ENCODE data around the gene OR2C1. TPM values are rescaled to one million over a fixed set of nuclear protein-coding genes. Genes with fewer than 3 reads are reported as not detected.

The OR2C1 gene
- total RNA-seq, result not detected in 2 replicates

DNA sequence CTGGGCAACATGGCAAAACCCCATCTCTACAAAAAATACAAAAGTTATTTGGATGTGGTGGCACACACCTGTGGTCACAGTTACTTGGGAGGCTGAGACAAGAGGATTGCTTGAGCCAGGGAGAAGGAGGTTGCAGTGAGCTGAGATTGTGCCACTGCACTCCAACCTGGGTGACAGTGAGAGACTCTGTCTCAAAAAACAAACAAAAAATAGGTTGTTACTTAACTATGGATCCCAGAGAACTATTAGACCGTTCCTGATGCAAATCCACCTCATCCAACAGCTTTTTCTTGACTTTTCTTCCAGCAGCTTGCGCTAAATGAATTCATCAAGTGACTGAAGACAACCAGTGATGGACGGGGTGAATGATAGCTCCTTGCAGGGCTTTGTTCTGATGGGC is at the start of gene OR2C1:
TSS of gene OR2C1 (plus strand) at position 301 of the 400 bp plus-strand sequence. CDS start at position 353, 52 bp downstream.

DNA sequence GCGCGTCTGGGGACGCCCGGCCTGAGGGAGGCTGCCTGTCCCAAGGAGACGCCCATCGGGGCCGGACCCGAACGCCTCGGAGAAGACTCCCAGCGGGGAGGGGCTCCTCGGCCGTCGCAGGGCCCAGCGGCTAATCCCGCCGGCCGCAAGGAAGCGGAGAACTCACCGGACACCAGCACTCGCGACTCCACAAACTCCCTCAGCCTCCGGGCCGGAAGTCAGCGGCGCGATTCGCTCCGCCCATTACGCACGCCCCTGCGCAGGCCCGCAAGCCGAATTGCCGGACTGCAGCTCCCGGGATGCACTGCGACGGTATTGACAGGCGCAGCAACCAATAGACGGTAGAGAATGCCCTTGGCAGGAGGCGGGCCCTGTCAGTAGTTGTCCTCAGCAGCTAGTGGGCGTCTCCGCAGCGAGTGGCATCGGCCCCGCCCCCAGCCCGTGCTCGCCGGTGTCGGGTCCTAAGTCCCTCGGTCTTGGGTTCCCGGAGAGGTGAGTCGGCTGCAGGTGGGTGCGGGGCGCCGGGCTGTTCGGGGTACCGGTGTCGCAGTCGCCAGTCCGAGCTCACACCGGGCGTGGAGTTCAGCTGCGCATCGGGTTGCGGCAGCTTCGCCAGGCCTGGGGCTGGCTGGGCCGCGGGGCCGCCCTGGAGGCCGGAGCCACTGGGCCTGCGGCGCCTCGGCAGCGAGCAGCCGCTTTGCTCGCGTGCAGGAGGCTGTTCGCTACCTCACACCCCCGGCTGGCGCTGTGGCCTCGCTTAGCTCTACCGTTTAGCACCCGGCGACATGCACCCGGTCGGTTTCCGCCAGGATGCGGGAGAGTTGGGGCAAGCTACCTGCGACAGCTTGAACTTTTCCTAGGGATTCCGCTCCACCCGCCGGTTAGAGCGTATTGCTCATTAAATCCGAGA is 45.3 kb downstream of the OR2C1 start, which contains the start of the genes ZNF174 and ZSCAN32:
TSS of gene ZNF174 (plus strand) at position 437 of the 910 bp plus-strand sequence. CDS start 790 bp downstream, outside the sequence.
TSS of gene ZSCAN32 (minus strand) at position 226 of the 910 bp plus-strand sequence. CDS start 3,447 bp downstream, outside the sequence.

Other genes starting within 250 kb of the OR2C1 start
- gene ZNF205, start 243.3 kb upstream of the OR2C1 start, total RNA-seq, result 14.7 and 16.0 TPM in 2 replicates
- gene ZNF213, start 220.9 kb upstream of the OR2C1 start, total RNA-seq, result 4.8 and 4.9 TPM in 2 replicates
- gene OR1F1, start 167.7 kb upstream of the OR2C1 start, total RNA-seq, result 0.13 and 1.9 TPM in 2 replicates
- 5.8 and 6.4 TPM in 2 replicates for gene ZNF200, start 120.7 kb upstream of the OR2C1 start, total RNA-seq
- not detected in 2 replicates for gene MEFV, start 99.3 kb upstream of the OR2C1 start, total RNA-seq
- 23.6 and 27.9 TPM in 2 replicates for gene ZNF263, start 72.4 kb upstream of the OR2C1 start, total RNA-seq
- 0.73 and 1.5 TPM in 2 replicates for gene TIGD7, start 50.5 kb upstream of the OR2C1 start, total RNA-seq
- gene ZNF75A, start 50.4 kb upstream of the OR2C1 start, total RNA-seq, result 9.8 and 10.7 TPM in 2 replicates
- gene ZSCAN32, start 45.1 kb downstream of the OR2C1 start, total RNA-seq, result 6.1 and 6.9 TPM in 2 replicates
- gene ZNF174, start 45.3 kb downstream of the OR2C1 start, total RNA-seq, result 6.2 and 9.5 TPM in 2 replicates
- 1.3 and 1.5 TPM in 2 replicates for gene ZNF597, start 87.6 kb downstream of the OR2C1 start, total RNA-seq
- 19.7 and 55.0 TPM in 2 replicates for gene NAA60, start 87.8 kb downstream of the OR2C1 start, total RNA-seq
- gene C16orf90, start 139.6 kb downstream of the OR2C1 start, total RNA-seq, result not detected in 2 replicates
- 7.6 and 8.7 TPM in 2 replicates for gene CLUAP1, start 145.1 kb downstream of the OR2C1 start, total RNA-seq
- 1.6 and 1.7 TPM in 2 replicates for gene NLRC3, start 221.5 kb downstream of the OR2C1 start, total RNA-seq